Epidermal melanocyte (primary cell): ENCODE measurements around the gene CNGA4.
"Not testable (repeated sequence)": the region's sequence is repeated elsewhere in the genome, so short reads cannot be mapped to it uniquely, and the experiment has no call there.

Experiments
- DNase-seq: peaks from one replicate; pipeline ENCODE4 v3.0.0; 2011; ENCODE audit warnings: low spot score; ENCODE audit not compliant: insufficient read length

The CNGA4 gene

GRCh38 chr11:6260207-6260726 lies 21.4 kb downstream of the CNGA4 start:
- DNase-seq = no peak

DNA sequence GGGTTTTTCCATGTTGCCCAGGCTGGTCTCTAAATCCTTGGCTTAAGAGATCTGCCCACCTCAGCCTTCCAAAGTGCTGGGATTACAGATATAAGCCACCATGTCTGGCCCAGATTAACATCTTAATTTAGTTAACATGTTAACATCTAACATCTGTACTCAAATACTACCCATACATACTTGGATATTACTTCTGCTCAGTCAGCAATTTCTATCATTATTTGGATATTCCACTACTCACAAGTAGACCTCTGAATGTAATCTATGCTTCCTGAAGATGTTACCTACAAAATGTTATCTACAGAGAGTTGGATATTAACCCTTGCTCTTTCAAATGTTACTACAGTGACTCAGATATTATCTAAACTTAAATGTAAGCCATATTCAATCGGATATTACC lies 24.8 kb downstream of the CNGA4 start:
- DNase-seq = no peak

GRCh38 chr11:6268820-6269219 lies 29.9 kb downstream of the CNGA4 start:
- DNase-seq = no peak

DNA sequence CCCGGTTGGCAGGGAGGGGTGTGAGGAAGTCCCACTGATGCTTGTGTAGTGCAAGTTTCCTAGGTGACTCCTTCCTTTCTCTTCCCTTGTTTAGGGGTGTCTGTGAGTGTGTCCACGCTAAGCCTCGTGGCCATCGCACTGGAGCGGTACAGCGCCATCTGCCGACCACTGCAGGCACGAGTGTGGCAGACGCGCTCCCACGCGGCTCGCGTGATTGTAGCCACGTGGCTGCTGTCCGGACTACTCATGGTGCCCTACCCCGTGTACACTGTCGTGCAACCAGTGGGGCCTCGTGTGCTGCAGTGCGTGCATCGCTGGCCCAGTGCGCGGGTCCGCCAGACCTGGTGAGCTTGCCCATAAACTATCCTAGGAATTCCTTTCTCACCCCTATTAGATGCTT lies 31.1 kb downstream of the CNGA4 start:
- no peak for DNase-seq

DNA sequence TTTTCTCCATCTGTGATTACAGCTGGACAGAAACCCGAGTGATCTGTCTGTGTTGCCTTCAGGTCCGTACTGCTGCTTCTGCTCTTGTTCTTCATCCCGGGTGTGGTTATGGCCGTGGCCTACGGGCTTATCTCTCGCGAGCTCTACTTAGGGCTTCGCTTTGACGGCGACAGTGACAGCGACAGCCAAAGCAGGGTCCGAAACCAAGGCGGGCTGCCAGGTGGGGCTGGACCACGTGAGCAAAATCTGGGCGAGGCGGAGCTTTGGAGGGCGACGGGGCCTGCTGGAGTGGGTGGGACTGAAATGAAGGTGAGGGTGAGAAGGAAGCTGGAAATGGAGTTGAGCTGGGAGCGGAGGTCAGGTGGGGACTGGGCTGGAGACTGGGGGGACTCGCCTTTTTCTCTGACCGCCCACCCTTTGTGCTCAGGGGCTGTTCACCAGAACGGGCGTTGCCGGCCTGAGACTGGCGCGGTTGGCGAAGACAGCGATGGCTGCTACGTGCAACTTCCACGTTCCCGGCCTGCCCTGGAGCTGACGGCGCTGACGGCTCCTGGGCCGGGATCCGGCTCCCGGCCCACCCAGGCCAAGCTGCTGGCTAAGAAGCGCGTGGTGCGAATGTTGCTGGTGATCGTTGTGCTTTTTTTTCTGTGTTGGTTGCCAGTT lies 31.8 kb downstream of the CNGA4 start:
- no peak for DNase-seq

- no peak for DNase-seq
These were observed 32.7 kb downstream of the CNGA4 start for GRCh38 chr11:6271598-6271997.

DNA sequence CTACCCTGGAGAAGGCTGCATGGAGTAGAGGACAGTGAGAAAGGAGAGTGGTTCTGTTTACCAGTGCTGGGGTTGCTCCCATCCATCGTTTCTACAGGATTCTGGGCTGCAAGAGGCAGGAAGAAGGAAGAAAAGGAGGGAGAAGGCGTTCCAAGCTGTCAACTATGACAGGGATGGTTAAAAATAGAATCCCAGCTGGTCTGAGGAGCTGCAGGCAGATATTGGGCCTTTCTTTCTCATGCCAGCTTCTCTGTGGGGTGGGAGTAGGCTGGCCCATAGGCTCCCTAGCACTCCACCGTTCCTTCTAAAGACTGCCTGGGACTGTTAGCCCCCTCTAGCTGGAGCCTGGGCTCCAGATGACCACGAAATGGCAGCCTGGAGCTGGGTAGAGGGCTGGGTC lies 34.3 kb downstream of the CNGA4 start:
- DNase-seq = no peak

DNA sequence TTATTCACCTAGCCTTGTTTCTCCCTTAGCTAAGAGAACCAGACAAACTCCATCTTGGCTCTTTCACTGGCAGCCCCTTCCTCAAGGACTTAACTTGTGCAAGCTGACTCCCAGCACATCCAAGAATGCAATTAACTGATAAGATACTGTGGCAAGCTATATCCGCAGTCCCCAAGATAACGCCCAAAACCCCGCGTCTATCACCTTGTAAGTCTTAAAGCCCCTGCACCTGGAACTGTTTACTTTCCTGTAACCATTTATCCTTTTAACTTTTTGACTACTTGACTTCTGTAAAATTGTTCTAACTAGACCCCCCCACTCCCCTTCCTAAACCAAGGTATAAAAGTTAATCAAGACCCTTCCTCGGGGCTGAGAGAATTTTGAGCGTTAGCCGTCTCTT lies 41.9 kb downstream of the CNGA4 start:
- not testable (repeated sequence) for DNase-seq

DNA sequence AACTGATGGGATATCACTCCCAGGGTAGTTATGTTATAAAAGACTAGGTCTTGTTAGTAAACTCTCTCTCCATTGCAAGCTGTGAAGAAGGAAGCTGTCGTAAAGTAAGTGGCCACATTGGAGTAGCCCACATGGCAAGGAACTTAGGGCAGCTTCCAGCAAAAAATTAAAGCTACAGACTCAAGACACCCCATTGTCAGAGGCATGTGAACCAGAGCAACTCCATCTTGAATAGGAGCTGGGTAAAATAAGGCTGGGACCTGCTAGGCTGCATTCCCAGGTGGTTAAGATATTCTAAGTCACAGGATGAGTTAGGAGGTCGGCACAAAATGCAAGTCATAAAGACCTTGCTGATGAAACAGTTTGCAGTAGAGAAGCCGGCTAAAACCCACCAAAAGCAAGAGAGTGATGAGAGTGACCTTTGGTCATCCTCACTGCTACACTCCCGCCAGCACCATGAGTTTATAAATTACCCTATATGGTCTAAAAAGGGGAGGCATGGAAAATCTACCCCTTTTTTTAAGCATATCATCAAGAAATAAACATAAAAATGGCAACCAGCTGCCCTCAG lies 44.6 kb downstream of the CNGA4 start:
- DNase-seq = no peak

- DNase-seq = no peak
These were observed 45.4 kb downstream of the CNGA4 start for GRCh38 chr11:6284250-6284649.

DNA sequence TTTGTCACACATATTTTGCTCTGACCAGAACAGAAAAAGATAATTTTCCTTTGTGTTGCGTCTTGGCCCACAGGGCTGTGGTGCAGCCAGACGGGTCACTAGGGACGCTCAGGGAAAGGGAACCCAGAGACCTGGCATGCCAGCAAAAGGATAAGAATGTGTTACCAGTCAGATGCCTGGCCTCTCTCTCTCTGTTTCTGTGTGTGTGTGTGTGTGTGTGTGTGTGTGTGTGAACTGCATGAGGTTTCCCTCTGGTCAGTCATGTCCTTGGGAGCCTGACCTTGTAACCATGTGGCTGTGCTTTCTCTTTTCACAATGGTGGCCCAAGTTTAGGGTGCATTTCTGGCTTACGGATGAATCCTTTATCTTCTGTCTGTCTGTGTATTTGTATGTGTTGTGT lies 46.1 kb downstream of the CNGA4 start:
- DNase-seq = no peak
